Spleen (tissue), 7 donors: ENCODE measurements around the gene TGM1.

ENCODE experiments used
- POLR2AphosphoS5 ChIP-seq, 3 donors: sonication (generic); formaldehyde crosslinking; IDR thresholded peaks; one replicate each; pipeline ENCODE4 v1.5.1; 2017; ENCODE audit warnings: antibody characterized with exemption in 3 of 3
- TF ChIP-seq, protein P1 (sequence below), 11 experiments: fragments of 200-600 bp in 7 of 11; fragments of 450-650 bp in 4 of 11; sonication (generic) in 4 of 11; IDR thresholded peaks in 8 of 11; conservative IDR thresholded peaks in 3 of 11; 1 replicate in 7 of 11; 2 replicates in 4 of 11; pipeline versions ENCODE4 v1.4.0 to v1.8.0; 2016 to 2021; ENCODE audit warnings: antibody characterized with exemption in 11 of 11, inconsistent platforms in 4 of 11, mild to moderate bottlenecking in 1 of 11
- donor health status: DM: no; HTN: no; CAD: no; lungs with moderate emphysema.
- donor health status: DM: no; HTN: no; CAD: no.
- donor health status: DM: no; HTN: no; CAD: no.

DNA sequence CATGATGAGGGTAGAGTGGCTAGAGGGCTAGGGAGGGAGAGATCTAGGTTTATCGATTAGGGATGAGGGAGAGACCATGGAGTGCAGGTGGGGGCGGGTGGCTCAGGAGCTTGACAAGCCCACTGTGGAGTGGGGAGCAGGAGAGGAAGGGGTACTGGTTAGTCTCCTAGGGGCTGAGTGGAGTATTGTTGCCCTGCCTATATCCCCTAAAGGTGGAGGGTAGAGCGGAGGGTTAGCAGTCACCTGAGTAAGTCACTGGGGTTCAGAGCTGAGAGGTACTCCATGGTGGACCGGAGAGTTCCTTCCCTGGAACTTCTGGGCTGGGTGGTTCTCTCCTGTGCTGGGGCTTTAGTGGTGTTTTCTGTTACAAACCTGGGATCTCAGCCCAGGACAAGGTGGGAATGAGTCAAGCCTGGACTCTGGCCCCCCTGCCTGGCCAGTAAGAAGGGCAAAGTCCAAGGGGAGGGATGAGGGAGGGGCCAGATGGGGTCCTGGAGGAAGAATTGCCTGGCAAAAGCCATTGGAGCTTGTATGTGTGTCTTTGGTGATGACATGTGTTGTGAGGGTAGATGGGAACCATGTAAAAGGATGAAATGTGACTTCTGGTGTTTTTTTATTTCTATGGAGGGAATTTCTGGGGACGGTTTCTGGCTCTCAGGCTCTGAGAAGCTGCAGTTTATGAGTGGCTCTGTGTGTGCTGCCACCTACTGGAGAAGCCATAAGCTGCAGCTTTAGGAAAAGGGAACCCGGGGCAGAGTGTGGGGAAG, 44.8 kb upstream of the TGM1 start, which contains the start of gene CIDEB:
- TF ChIP-seq POLR2AphosphoS5 (IDR thresholded peaks at IDR 0.05), result peak in 1 of 3 donors; percentile 58
- TF ChIP-seq, protein P1, sequence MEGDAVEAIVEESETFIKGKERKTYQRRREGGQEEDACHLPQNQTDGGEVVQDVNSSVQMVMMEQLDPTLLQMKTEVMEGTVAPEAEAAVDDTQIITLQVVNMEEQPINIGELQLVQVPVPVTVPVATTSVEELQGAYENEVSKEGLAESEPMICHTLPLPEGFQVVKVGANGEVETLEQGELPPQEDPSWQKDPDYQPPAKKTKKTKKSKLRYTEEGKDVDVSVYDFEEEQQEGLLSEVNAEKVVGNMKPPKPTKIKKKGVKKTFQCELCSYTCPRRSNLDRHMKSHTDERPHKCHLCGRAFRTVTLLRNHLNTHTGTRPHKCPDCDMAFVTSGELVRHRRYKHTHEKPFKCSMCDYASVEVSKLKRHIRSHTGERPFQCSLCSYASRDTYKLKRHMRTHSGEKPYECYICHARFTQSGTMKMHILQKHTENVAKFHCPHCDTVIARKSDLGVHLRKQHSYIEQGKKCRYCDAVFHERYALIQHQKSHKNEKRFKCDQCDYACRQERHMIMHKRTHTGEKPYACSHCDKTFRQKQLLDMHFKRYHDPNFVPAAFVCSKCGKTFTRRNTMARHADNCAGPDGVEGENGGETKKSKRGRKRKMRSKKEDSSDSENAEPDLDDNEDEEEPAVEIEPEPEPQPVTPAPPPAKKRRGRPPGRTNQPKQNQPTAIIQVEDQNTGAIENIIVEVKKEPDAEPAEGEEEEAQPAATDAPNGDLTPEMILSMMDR (IDR thresholded peaks at IDR 0.05 in 8 of 11, conservative IDR thresholded peaks at IDR 0.05 in 3 of 11), result peak; percentile 79 to 97 (median 94)
